ENCODE measurements around the gene PNPLA6.
"Not testable (repeated sequence)": the region's sequence is repeated elsewhere in the genome, so short reads cannot be mapped to it uniquely, and the experiment has no call there.

PNPLA6 gene

DNA sequence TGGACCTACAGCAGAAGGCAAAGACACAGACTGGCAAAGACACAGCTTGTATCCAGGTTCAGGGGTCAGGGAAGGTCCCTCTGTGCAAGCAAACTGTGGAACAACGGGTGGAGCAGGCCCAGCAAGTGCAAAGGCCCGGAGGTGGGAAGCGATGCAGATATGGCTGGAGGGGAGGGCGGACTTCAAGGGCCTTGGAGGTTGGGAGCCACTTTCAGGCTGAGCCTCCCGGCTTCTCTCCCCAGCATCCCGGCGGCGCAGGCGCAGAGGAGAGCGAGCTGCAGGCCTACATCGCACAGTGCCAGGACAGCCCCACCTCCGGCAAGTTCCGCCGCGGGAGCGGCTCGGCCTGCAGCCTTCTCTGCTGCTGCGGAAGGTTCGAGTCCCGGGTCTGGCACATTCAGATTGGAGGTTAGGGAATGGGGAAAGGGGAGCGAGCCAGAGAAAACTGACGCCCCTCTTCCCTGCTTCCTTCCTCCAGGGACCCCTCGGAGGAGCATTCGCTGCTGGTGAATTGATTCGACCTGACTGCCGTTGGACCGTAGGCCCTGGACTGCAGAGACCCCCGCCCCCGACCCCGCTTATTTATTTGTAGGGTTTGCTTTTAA is 2.1 kb upstream of the PNPLA6 start:
- DNase-seq (ENCODE audit: low read depth in 2 of 2), result no peak

- peak; percentile 61 to 66 for DNase-seq (ENCODE audit: low read depth in 2 of 2)
Observed at GRCh38 chr19:7533925-7534480, 1.5 kb upstream of the PNPLA6 start.

GRCh38 chr19:7534531-7535046 is 928 bp upstream of the PNPLA6 start:
- no peak for DNase-seq (ENCODE audit: low read depth in 2 of 2)

GRCh38 chr19:7535998-7536695 is 630 bp downstream of the PNPLA6 start:
- no peak for DNase-seq (ENCODE audit: low read depth in 2 of 2)

DNA sequence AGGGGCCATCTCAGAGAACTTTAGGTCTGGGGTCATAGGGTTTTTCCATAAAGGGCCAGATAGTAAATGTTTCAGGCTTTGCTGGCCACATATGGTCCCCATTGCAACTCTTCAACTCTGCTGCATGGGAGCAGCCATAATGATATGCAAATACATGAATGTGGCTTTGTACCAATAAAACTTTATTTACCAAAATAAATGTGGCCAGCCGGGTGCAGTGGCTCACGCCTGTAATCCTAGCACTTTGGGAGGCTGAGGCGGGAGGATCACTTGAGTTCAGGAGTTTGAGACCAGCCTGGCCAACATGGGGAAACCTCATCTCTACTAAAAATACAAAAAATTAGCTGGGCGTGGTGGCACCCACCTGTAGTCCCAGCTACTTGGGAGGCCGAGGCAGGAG is 3.5 kb downstream of the PNPLA6 start:
- DNase-seq (ENCODE audit: low read depth in 2 of 2), result not testable (repeated sequence)

DNA sequence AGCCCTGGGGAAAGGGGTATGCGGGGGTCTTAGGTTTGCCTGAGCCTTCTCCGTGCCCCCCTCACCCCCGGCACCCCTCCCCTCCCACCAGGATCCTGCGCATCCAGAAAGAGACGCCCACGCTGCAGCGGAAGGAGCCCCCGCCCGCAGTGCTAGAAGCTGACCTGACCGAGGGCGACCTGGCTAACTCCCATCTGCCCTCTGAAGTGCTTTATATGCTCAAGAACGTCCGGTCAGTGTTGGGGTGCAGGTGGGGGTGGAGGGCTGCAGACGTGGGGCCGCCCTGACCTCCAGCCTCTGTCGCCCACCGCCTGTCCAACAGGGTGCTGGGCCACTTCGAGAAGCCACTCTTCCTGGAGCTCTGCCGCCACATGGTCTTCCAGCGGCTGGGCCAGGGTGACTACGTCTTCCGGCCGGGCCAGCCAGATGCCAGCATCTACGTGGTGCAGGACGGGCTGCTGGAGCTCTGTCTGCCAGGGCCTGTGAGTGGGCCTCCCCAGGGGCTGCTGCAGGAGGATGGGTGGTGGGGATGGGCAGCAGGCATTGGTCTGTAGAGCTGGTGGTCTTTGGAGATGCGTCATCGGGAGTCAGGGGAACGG is 4.4 kb downstream of the PNPLA6 start:
- DNase-seq (ENCODE audit: low read depth in 2 of 2), result no peak

DNA sequence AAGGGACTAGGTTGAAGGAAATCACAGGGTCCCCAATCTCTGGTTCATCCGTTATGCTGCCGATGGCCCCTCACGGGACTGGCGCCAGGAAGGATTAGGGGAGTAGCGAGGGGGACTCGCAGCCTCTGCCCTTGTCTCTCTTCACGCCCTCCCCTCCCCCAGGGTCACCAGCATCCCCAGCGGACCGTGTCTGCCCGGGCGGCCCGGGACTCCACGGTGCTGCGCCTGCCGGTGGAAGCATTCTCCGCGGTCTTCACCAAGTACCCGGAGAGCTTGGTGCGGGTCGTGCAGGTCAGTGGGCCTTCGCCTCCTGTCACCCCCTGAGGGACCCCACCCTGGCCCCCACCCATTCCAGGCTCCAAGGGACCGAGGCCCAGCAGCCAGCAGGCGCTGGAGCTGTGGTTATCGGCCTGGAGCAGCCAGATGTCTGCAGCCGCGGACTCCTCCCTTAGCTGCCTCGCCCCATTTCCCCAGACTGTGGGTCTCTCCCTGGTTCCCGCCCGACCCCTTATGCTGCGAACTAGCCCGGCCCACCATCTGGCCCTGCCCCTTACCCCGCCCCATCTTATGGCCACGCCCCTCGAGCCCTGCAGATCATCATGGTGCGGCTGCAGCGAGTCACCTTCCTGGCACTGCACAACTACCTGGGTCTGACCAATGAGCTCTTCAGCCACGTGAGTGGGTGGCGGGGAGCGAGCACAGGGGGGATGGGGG is 5.4 kb downstream of the PNPLA6 start:
- no peak for DNase-seq (ENCODE audit: low read depth in 2 of 2)

GRCh38 chr19:7541475-7541824 is 5.9 kb downstream of the PNPLA6 start:
- no peak for DNase-seq (ENCODE audit: low read depth in 2 of 2)

GRCh38 chr19:7541828-7542443 is 6.4 kb downstream of the PNPLA6 start:
- DNase-seq (ENCODE audit: low read depth in 2 of 2), result no peak

- DNase-seq (ENCODE audit: low read depth in 2 of 2), result no peak
Observed at GRCh38 chr19:7542556-7543348, 7.2 kb downstream of the PNPLA6 start.

- DNase-seq (ENCODE audit: low read depth in 2 of 2), result no peak
Observed at GRCh38 chr19:7544626-7545025, 9.1 kb downstream of the PNPLA6 start.

GRCh38 chr19:7545300-7545699 is 9.8 kb downstream of the PNPLA6 start:
- no peak for DNase-seq (ENCODE audit: low read depth in 2 of 2)

GRCh38 chr19:7545904-7546303 is 10.4 kb downstream of the PNPLA6 start:
- DNase-seq (ENCODE audit: low read depth in 2 of 2), result no peak

- no peak for DNase-seq (ENCODE audit: low read depth in 2 of 2)
Observed at GRCh38 chr19:7547159-7547558, 11.6 kb downstream of the PNPLA6 start.

- DNase-seq (ENCODE audit: low read depth in 2 of 2), result no peak
Observed at GRCh38 chr19:7549429-7550148, 14.1 kb downstream of the PNPLA6 start.

- DNase-seq (ENCODE audit: low read depth in 2 of 2), result no peak
Observed at GRCh38 chr19:7550169-7550770, 14.8 kb downstream of the PNPLA6 start.

DNA sequence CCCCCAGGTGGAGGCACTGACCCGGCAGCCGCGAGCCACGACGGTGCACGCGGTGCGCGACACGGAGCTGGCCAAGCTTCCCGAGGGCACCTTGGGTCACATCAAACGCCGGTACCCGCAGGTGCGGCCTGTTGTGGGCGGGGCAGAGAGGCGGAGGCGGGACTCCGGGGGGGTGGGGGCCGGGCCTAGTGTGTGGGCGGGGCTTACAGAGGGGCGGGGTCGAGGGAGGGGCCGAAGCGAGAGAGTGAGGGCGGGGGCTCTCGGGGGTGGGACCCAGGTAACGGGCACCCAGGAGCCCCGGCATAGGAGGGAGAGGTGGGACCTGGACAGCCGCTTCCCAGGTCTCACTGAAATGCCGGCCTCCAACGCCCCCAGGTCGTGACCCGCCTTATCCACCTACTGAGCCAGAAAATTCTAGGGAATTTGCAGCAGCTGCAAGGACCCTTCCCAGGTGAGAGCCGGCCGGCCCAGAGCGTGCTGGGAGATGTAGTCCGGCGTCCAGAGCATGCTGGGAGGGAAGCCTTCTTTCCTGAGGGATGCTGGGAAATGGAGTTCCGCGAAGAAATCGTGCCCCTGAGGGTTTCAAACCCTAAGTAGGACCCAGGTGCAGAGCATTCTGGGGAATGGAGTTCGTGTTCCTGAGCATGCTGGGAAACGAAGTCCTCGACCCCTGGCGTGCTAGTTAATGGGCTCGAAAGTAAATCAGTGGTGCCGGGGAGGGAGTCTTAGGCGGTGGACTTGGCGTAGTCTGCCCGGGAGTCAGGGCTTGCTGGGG is 15.7 kb downstream of the PNPLA6 start:
- no peak for DNase-seq (ENCODE audit: low read depth in 2 of 2)

GRCh38 chr19:7552781-7553180 is 17.3 kb downstream of the PNPLA6 start:
- DNase-seq (ENCODE audit: low read depth in 2 of 2), result no peak

- DNase-seq (ENCODE audit: low read depth in 2 of 2), result no peak
Observed at GRCh38 chr19:7554565-7554964, 19.0 kb downstream of the PNPLA6 start.
